ENCODE results near the gene VSIG1. TPM values are rescaled to one million over a fixed set of nuclear protein-coding genes. Genes with fewer than 3 reads are reported as not detected.

Gene VSIG1
- total and polyA plus RNA-seq, 2 experiments from 2014 or later: 5.2 to 12.8 TPM

DNA sequence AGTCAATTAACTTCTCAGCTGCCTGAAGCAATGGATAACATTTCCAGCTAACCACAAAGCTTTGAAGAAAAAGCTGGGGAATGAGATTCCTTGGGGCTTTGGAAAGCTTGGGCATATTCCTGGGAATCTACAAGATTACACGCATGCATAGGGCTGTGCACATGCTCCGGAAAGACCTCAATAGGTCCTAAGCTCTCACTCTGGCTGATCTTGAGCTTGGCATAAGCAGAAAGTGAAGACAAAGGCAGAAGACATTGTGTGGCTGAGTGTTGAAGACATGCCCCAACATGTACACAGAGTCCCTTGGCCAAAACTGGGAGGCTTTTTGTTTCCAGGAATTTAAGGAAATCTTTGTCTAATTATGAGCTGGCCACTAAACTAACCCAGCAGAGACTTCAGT, 77.9 kb downstream of the VSIG1 start:
- no peak overlapping the region for H3K4me3 ChIP-seq
- no peaks in the 10 kb centered on the region for H3K79me2 ChIP-seq
- no peaks in the 10 kb centered on the region for H3K9me3 ChIP-seq (ENCODE audit: low read depth)
- H3K36me3 ChIP-seq (replicated peaks; ENCODE audit: insufficient read depth, low read depth): no peaks in the 10 kb centered on the region
- H4K20me1 ChIP-seq (ENCODE audit: insufficient read depth, poor library complexity, severe bottlenecking): no peaks in the 10 kb centered on the region
- no peaks in the 10 kb centered on the region for H3K9me2 ChIP-seq (replicated peaks; ENCODE audit: insufficient read depth)
- TF ChIP-seq EZH2 (IDR thresholded peaks at IDR 0.05; ENCODE audit: borderline replicate concordance) (no peak), EZH2phosphoT487 (IDR thresholded peaks at IDR 0.05; ENCODE audit: low read depth, severe bottlenecking, unreplicated experiment) (no peak)
- TF ChIP-seq, protein P1, sequence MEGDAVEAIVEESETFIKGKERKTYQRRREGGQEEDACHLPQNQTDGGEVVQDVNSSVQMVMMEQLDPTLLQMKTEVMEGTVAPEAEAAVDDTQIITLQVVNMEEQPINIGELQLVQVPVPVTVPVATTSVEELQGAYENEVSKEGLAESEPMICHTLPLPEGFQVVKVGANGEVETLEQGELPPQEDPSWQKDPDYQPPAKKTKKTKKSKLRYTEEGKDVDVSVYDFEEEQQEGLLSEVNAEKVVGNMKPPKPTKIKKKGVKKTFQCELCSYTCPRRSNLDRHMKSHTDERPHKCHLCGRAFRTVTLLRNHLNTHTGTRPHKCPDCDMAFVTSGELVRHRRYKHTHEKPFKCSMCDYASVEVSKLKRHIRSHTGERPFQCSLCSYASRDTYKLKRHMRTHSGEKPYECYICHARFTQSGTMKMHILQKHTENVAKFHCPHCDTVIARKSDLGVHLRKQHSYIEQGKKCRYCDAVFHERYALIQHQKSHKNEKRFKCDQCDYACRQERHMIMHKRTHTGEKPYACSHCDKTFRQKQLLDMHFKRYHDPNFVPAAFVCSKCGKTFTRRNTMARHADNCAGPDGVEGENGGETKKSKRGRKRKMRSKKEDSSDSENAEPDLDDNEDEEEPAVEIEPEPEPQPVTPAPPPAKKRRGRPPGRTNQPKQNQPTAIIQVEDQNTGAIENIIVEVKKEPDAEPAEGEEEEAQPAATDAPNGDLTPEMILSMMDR (IDR thresholded peaks at IDR 0.05; ENCODE audit: poor library complexity): no peak
- 55% methylated on average over 2 of the region's 2 CpGs for WGBS (ENCODE audit: low lambda C conversion rate, missing lambda C conversion rate)
- no peak for DNase-seq (ENCODE audit: low spot score)
- peak overlapping the region; percentile 20 for H2AFZ ChIP-seq
- H3K4me2 ChIP-seq: no peak overlapping the region
- H3K27me3 ChIP-seq: no peaks in the 10 kb centered on the region
- no peaks in the 10 kb centered on the region for H3K4me1 ChIP-seq (ENCODE audit: insufficient read depth)
- H3K27ac ChIP-seq: no peak overlapping the region

DNA sequence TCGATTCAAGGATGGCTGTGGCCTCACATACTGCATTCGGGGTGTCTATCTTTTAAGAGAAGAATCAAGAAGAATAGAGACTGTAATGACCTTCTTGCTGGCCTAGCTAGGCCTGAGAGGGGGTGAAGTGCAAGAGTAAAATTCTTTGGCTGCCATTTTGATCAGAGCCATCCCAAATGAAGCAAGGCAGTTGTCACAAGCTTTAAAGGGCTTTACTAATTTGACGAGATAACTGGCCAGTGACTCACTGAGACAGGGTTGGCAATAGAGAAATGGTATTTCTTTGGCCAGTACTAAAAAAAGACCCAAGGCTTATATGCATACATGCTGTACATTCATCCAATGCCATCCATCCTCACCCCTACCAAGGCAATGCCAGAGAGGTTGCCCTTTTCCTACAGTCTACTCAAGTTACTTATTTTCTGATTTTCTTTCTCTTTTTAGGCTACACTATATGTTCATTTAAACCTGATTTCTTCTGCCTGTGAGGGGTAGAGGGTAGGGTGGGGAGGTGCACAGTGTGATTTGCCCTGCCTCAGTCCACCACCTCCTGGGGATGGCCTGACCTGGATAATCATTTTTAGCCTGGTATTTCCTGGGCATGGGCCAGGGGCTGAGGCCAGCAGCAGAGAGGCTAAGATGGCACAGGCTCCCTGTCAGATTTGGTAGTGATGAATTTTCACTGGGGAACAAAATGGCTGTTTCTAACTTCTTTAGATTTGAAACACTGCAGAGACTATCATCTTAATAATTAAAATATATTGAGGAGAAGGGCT, 78.9 kb downstream of the VSIG1 start:
- no peak overlapping the region for H3K4me2 ChIP-seq
- no peaks in the 10 kb centered on the region for H3K27me3 ChIP-seq
- 81% methylated on average over 3 of the region's 3 CpGs for WGBS (ENCODE audit: low lambda C conversion rate, missing lambda C conversion rate)
- no peak for DNase-seq (ENCODE audit: low spot score)
- no peak overlapping the region for H2AFZ ChIP-seq
- H3K9me2 ChIP-seq (replicated peaks; ENCODE audit: insufficient read depth): no peaks in the 10 kb centered on the region
- H4K20me1 ChIP-seq (ENCODE audit: insufficient read depth, poor library complexity, severe bottlenecking): no peaks in the 10 kb centered on the region
- TF ChIP-seq, protein P1 (IDR thresholded peaks at IDR 0.05; ENCODE audit: poor library complexity): no peak
- TF ChIP-seq EZH2 (IDR thresholded peaks at IDR 0.05; ENCODE audit: borderline replicate concordance) (no peak), EZH2phosphoT487 (IDR thresholded peaks at IDR 0.05; ENCODE audit: low read depth, severe bottlenecking, unreplicated experiment) (no peak)
- no peaks in the 10 kb centered on the region for H3K79me2 ChIP-seq
- H3K36me3 ChIP-seq (replicated peaks; ENCODE audit: insufficient read depth, low read depth): no peaks in the 10 kb centered on the region
- H3K9me3 ChIP-seq (ENCODE audit: low read depth): no peaks in the 10 kb centered on the region
- H3K27ac ChIP-seq: no peak overlapping the region
- H3K4me1 ChIP-seq (ENCODE audit: insufficient read depth): no peaks in the 10 kb centered on the region
- no peak overlapping the region for H3K4me3 ChIP-seq

DNA sequence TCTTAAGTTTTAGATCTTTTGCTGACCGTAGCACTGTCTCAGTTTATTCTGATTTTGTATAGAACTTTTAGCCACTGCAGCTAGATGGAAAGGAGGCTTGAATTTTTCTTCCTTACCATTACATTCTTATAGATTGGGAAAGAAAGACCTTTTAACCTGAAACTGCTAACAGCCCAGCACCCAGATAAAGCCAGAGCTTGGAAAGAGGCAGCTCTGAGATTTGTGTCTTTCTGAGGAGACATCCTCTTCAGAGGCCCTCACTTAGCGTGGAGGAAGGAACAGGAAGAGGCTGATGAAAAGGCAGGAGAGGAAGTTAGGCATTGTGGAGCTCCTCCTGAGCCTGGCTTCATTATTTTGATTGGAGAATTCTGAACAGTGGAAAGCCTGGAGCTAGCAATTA, 81.8 kb downstream of the VSIG1 start:
- H3K27ac ChIP-seq: peak overlapping the region; percentile 2

More for the DNA sequence above, 81.8 kb downstream of the VSIG1 start:
- Histone ChIP-seq H3K27me3 (no peaks in the 10 kb centered on the region), H4K20me1 (ENCODE audit: insufficient read depth, poor library complexity, severe bottlenecking) (no peaks in the 10 kb centered on the region), H3K9me3 (ENCODE audit: low read depth) (no peaks in the 10 kb centered on the region), H3K36me3 (replicated peaks; ENCODE audit: insufficient read depth, low read depth) (no peaks in the 10 kb centered on the region), H3K9me2 (replicated peaks; ENCODE audit: insufficient read depth) (no peaks in the 10 kb centered on the region), H3K4me3 (no peak overlapping the region), H2AFZ (no peak overlapping the region), H3K79me2 (no peaks in the 10 kb centered on the region), H3K4me2 (no peak overlapping the region), H3K4me1 (ENCODE audit: insufficient read depth) (no peaks in the 10 kb centered on the region)
- no peak for TF ChIP-seq EZH2 (IDR thresholded peaks at IDR 0.05; ENCODE audit: borderline replicate concordance)
- TF ChIP-seq, protein P1 (IDR thresholded peaks at IDR 0.05; ENCODE audit: poor library complexity): no peak
- no peak for TF ChIP-seq EZH2phosphoT487 (IDR thresholded peaks at IDR 0.05; ENCODE audit: low read depth, severe bottlenecking, unreplicated experiment)
- DNase-seq (ENCODE audit: low spot score): no peak
- WGBS (ENCODE audit: low lambda C conversion rate, missing lambda C conversion rate): 63% methylated on average over 2 of the region's 2 CpGs
